GM21529 (cell line): ENCODE data around the gene GPR52.
"Not testable (repeated sequence)": the region's sequence is repeated elsewhere in the genome, so short reads cannot be mapped to it uniquely, and the experiment has no call there.

Source experiments
- ATAC-seq: cut with Tn5 transposase; IDR thresholded peaks from one replicate; pipeline ENCODE4 v1.9.1; 2021; ENCODE audit not compliant: unreplicated experiment

The GPR52 gene

GRCh38 chr1:174447866-174448530 lies at the start of gene GPR52:
Gene GPR52, plus strand, starts transcription at chr1:174447964. Its CDS starts 148 bp downstream, at chr1:174448112.
- no peak for ATAC-seq

GRCh38 chr1:174398246-174398645 lies 49.5 kb upstream of the GPR52 start:
- ATAC-seq = no peak

- ATAC-seq = no peak
Measured at GRCh38 chr1:174399211-174399610, 48.6 kb upstream of the GPR52 start.

- no peak for ATAC-seq
Measured at GRCh38 chr1:174401075-174401474, 46.7 kb upstream of the GPR52 start.

GRCh38 chr1:174405219-174405618 lies 42.5 kb upstream of the GPR52 start:
- ATAC-seq = no peak

- no peak for ATAC-seq
Measured at GRCh38 chr1:174406421-174406820, 41.3 kb upstream of the GPR52 start.

- ATAC-seq = no peak
Measured at GRCh38 chr1:174407665-174408064, 40.1 kb upstream of the GPR52 start.

- no peak for ATAC-seq
Measured at GRCh38 chr1:174408146-174408545, 39.6 kb upstream of the GPR52 start.

GRCh38 chr1:174409801-174410200 lies 38.0 kb upstream of the GPR52 start:
- ATAC-seq = not testable (repeated sequence)

- ATAC-seq = no peak
Measured at GRCh38 chr1:174413632-174414031, 34.1 kb upstream of the GPR52 start.

- no peak for ATAC-seq
Measured at GRCh38 chr1:174414203-174414602, 33.6 kb upstream of the GPR52 start.

- no peak for ATAC-seq
Measured at GRCh38 chr1:174415506-174415905, 32.3 kb upstream of the GPR52 start.

GRCh38 chr1:174417921-174418320 lies 29.8 kb upstream of the GPR52 start:
- ATAC-seq = no peak

- no peak for ATAC-seq
Measured at GRCh38 chr1:174425121-174425520, 22.6 kb upstream of the GPR52 start.

GRCh38 chr1:174426153-174426552 lies 21.6 kb upstream of the GPR52 start:
- ATAC-seq = no peak

- ATAC-seq = no peak
Measured at GRCh38 chr1:174428033-174428432, 19.7 kb upstream of the GPR52 start.

GRCh38 chr1:174428739-174429138 lies 19.0 kb upstream of the GPR52 start:
- no peak for ATAC-seq

- ATAC-seq = no peak
Measured at GRCh38 chr1:174433451-174433850, 14.3 kb upstream of the GPR52 start.

- no peak for ATAC-seq
Measured at GRCh38 chr1:174445351-174445750, 2.4 kb upstream of the GPR52 start.

GRCh38 chr1:174445817-174446216 lies 1.9 kb upstream of the GPR52 start:
- no peak for ATAC-seq

- ATAC-seq = no peak
Measured at GRCh38 chr1:174448531-174448883, 743 bp downstream of the GPR52 start.

GRCh38 chr1:174448974-174449373 lies 1.2 kb downstream of the GPR52 start:
- no peak for ATAC-seq

GRCh38 chr1:174451408-174451807 lies 3.6 kb downstream of the GPR52 start:
- ATAC-seq = no peak
